ENCODE results near the gene FRG2B.
"Not testable (repeated sequence)": the region's sequence is repeated elsewhere in the genome, so short reads cannot be mapped to it uniquely, and the experiment has no call there.

FRG2B gene

DNA sequence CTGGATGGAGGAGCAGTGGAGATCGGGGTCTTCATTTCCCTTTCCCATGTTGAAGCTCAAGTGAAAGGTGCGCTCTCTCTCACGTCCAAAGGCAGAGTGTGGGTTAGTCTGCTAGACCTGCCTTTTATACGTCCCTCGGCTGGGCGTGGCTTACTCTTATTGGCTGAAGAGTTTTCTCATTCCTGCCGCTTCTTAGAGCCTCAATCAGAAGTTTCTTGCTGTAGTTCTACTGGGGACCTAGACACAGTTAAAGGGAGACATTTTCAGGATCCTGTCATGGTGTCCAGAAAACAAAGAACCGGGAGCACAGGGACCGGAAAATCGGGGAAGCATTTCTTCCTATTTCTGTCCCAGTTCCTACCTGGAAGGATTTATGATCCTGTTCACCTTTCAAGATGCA, at the start of gene FRG2B:
Gene FRG2B (minus strand): TSS at position 101 of the 400 bp plus-strand sequence. CDS start 53 bp downstream, at position 48.
- H3K27ac ChIP-seq (ENCODE audit: extremely low read depth, low read depth, low read length); CTCF ChIA-PET; H3K4me3 ChIP-seq (ENCODE audit: low read depth, low read length); H3K9me3 ChIP-seq (ENCODE audit: control insufficient read depth, insufficient read depth, low read depth, low read length); H3K4me1 ChIP-seq (ENCODE audit: control insufficient read depth, insufficient read depth, low read length); POLR2A ChIA-PET; H3K36me3 ChIP-seq (ENCODE audit: control insufficient read depth in 2 of 2, insufficient read depth in 1 of 2, low read length in 2 of 2): not testable (repeated sequence)

DNA sequence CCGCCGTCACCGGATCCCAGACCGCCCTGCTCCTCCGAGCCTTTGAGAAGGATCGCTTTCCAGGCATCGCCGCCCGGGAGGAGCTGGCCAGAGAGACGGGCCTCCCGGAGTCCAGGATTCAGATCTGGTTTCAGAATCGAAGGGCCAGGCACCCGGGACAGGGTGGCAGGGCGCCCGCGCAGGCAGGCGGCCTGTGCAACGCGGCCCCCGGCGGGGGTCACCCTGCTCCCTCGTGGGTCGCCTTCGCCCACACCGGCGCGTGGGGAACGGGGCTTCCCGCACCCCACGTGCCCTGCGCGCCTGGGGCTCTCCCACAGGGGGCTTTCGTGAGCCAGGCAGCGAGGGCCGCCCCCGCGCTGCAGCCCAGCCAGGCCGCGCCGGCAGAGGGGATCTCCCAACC, 40.9 kb upstream of the FRG2B start:
- H3K9me3 ChIP-seq (ENCODE audit: control insufficient read depth, insufficient read depth, low read depth, low read length); CTCF ChIA-PET; H3K36me3 ChIP-seq (ENCODE audit: control insufficient read depth in 2 of 2, insufficient read depth in 1 of 2, low read length in 2 of 2); H3K4me3 ChIP-seq (ENCODE audit: low read depth, low read length); H3K27ac ChIP-seq (ENCODE audit: extremely low read depth, low read depth, low read length); H3K4me1 ChIP-seq (ENCODE audit: control insufficient read depth, insufficient read depth, low read length); POLR2A ChIA-PET: not testable (repeated sequence)

DNA sequence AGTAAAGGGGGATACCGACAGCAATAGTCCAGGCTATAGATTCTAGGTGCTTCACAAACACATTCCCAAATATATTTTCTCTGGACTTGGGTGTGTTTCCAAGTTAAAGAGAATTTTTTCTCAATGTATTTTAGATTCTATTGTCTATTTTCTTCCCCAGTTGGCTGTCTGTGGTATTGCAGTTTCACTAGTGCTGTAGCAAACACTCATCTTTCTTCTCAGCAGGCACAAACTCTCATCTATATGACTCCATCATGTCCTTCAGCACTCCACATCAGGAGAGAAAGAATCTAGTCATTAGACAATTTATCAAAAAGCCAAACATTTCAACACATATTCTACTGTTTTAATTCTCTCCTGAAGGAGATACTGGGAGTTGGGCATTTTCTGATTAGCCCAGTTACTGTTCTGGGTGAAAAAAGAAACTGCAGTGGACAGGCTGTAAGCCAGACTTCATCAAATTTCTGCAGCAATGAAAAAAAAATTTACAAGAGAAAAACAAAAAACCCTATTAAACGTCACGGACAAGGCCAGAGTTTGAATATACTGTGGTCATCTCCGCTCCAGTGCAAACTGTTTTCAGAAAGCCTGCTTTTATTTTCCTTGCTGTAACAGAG, 37.1 kb upstream of the FRG2B start:
- POLR2A ChIA-PET; H3K9me3 ChIP-seq (ENCODE audit: control insufficient read depth, insufficient read depth, low read depth, low read length); CTCF ChIA-PET; H3K4me3 ChIP-seq (ENCODE audit: low read depth, low read length); H3K4me1 ChIP-seq (ENCODE audit: control insufficient read depth, insufficient read depth, low read length); H3K36me3 ChIP-seq (ENCODE audit: control insufficient read depth in 2 of 2, insufficient read depth in 1 of 2, low read length in 2 of 2); H3K27ac ChIP-seq (ENCODE audit: extremely low read depth, low read depth, low read length): not testable (repeated sequence)
- TF ChIP-seq PRDM1 (tag by site-specific recombination; IDR thresholded peaks at IDR 0.05), result peak; percentile 67; the same call in 1 of the 2 replicates

DNA sequence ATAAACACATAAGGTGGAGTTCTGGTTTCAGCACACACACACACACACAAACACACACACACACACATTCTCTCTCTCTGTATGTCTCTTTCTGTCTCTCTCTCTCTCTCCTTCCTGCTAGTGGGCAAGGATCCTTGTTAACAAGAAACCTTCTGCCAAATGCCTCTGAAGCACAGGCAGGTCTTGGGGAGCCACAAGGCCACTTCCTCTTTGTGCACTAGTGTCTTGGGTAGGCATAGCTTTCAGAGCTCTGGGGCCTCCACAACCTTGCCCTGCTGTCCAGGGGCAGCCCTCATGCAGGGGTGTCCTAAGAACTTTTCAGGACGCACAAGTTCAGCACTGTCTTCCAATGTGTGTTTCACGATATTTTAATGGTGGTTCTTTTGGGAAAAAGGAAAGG, 34.5 kb upstream of the FRG2B start:
- CTCF ChIA-PET; H3K36me3 ChIP-seq (ENCODE audit: control insufficient read depth in 2 of 2, insufficient read depth in 1 of 2, low read length in 2 of 2); H3K4me1 ChIP-seq (ENCODE audit: control insufficient read depth, insufficient read depth, low read length); H3K4me3 ChIP-seq (ENCODE audit: low read depth, low read length); H3K27ac ChIP-seq (ENCODE audit: extremely low read depth, low read depth, low read length); POLR2A ChIA-PET; H3K9me3 ChIP-seq (ENCODE audit: control insufficient read depth, insufficient read depth, low read depth, low read length): not testable (repeated sequence)

DNA sequence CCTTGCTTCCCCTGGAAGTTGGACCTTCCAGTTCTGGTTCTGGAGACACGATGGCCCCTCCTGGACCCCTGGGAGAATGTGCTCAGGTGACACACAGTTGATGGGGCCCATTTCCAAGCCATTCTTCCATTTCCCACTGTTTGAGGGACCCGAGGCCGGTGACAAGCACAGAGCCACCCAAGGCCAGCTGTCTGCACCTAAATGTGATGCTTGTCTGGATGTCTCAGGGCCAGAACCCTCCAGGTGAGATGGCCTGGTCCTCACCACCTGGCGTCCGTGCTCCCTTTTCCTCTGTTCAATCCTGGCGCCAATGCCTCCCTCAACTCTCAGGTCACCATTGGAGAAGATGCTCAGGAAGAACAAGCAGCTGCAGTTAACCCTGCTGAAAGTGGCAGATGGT, 33.9 kb upstream of the FRG2B start:
- H3K27ac ChIP-seq (ENCODE audit: extremely low read depth, low read depth, low read length); POLR2A ChIA-PET; CTCF ChIA-PET; H3K4me1 ChIP-seq (ENCODE audit: control insufficient read depth, insufficient read depth, low read length); H3K36me3 ChIP-seq (ENCODE audit: control insufficient read depth in 2 of 2, insufficient read depth in 1 of 2, low read length in 2 of 2); H3K9me3 ChIP-seq (ENCODE audit: control insufficient read depth, insufficient read depth, low read depth, low read length); H3K4me3 ChIP-seq (ENCODE audit: low read depth, low read length): not testable (repeated sequence)

DNA sequence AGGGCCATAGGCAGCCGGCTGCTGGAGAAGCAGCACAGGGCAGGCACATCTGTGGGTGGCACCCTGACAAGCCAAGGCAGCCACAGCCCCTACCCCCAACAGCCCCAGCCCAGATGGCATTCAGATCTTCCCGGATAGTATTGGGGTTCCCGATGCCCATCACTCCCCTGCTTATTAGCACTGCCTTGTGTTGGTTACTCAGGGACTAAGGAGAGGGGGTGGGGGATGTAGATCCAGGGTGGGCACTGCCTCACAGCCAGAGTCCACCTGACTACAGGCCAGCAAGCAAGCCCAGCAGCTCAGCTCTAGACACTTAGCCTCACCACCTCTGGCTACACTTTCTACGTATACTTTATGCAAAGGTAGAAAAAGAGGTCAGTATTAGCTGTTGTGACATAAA, 30.7 kb upstream of the FRG2B start:
- CTCF ChIA-PET; H3K36me3 ChIP-seq (ENCODE audit: control insufficient read depth in 2 of 2, insufficient read depth in 1 of 2, low read length in 2 of 2); POLR2A ChIA-PET: not testable (repeated sequence)

DNA sequence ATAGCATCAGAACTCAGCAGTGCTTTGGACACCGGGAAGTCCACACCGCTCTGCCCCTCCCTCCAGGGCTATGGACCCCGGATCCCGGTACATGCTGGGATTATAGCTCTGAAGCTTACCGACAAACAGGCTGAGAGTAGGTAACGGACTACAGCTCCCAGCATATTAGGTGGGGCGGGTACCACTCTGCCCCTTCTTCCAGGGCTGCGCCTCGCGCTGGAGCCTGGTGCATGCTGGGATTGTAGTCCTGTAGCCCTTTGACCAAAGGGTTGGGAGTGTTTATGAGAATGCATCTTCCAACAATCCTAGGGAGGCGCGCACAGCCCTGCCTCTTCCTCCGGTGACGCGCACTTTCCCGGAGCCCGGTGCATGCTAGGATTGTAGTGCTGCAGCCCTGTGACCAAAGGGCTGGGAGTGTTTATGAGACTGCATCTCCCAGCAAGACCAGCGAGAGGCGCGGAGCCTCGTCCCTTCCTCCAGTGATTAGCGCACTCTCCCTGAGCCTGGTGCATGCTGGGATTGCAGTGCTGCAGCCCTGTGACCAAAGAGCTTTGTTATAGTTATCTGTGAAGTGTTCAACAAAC, 22.4 kb upstream of the FRG2B start:
- H3K9me3 ChIP-seq (ENCODE audit: control insufficient read depth, insufficient read depth, low read depth, low read length); CTCF ChIA-PET; H3K36me3 ChIP-seq (ENCODE audit: control insufficient read depth in 2 of 2, insufficient read depth in 1 of 2, low read length in 2 of 2); POLR2A ChIA-PET; H3K4me1 ChIP-seq (ENCODE audit: control insufficient read depth, insufficient read depth, low read length); H3K4me3 ChIP-seq (ENCODE audit: low read depth, low read length); H3K27ac ChIP-seq (ENCODE audit: extremely low read depth, low read depth, low read length): not testable (repeated sequence)

More for the DNA sequence above, 30.7 kb upstream of the FRG2B start:
- H3K27ac ChIP-seq (ENCODE audit: extremely low read depth, low read depth, low read length); H3K4me1 ChIP-seq (ENCODE audit: control insufficient read depth, insufficient read depth, low read length); H3K9me3 ChIP-seq (ENCODE audit: control insufficient read depth, insufficient read depth, low read depth, low read length); H3K4me3 ChIP-seq (ENCODE audit: low read depth, low read length): not testable (repeated sequence)

DNA sequence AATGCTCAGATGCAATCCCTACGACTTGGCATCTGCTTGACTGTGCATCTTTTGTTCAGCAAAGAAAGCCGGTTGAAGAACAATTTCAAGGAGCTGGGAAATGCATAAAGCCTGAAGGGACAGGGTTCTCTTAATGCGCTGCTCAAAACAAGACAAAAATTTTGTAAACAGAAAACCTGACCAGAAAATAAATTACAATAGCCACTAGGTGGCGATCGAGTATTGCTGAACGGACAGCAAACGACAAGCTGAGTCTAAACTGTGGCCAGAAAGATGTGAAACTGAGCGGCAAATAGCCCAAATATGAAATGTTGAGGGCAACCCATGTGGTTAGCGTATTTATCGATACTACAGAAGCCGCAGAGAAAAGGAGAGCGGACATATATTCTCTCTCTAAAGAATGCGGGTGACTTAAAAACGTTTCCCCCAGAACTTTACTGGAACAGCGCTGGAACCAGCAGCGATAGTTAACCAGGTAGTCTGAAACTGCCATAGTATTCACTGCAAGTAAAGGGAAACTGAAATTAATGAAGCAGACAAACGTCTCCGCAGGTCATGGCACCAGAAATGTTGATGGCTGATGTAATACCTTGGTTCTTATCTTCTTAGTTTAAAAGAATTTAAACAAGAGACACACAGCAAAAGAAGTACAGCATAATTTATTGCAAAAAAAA, 20.6 kb upstream of the FRG2B start:
- H3K4me1 ChIP-seq (ENCODE audit: control insufficient read depth, insufficient read depth, low read length); H3K27ac ChIP-seq (ENCODE audit: extremely low read depth, low read depth, low read length); H3K9me3 ChIP-seq (ENCODE audit: control insufficient read depth, insufficient read depth, low read depth, low read length); H3K4me3 ChIP-seq (ENCODE audit: low read depth, low read length); CTCF ChIA-PET; POLR2A ChIA-PET; H3K36me3 ChIP-seq (ENCODE audit: control insufficient read depth in 2 of 2, insufficient read depth in 1 of 2, low read length in 2 of 2): not testable (repeated sequence)
- TF ChIP-seq ZNF654 (tag by site-specific recombination; IDR thresholded peaks at IDR 0.05; ENCODE audit: low read depth), result peak; percentile 61
